SH-SY5Y (cell line): Measurements from ENCODE around the gene DYNC1I2.

Source experiments
- GATA2 ChIP-seq: IDR thresholded peaks from 2 replicates; pipeline ENCODE4 v1.6.1; 2011; ENCODE audit warnings: mild to moderate bottlenecking, low read depth, low read length
- GATA3 ChIP-seq: IDR thresholded peaks from 2 replicates; pipeline ENCODE4 v1.6.1; 2011; ENCODE audit warnings: low read depth, mild to moderate bottlenecking, low read length, moderate library complexity

- TF ChIP-seq GATA2 = no peak
- TF ChIP-seq GATA3 = no peak
These were observed 24.1 kb downstream of the DYNC1I2 start for GRCh38 chr2:171711351-171711750.
